Astrocyte (in vitro differentiated cells and primary cell): ENCODE results near the gene RHOBTB1. TPM values are rescaled to one million over a fixed set of nuclear protein-coding genes. Genes with fewer than 3 reads are reported as not detected.
A peak's percentile ranks its signal among the peaks of the same experiment; 100 is the strongest.

Experiments used
- DNase-seq: peaks from one replicate; pipeline ENCODE4 v3.0.0-alpha.2; 2010; ENCODE audit warnings: low read depth
- FAIRE-seq: peaks from 2 replicates; lab custom pipeline; 2011; peaks lifted over from hg19 to GRCh38; lab: Jason Lieb, UNC
- H2AFZ ChIP-seq: 2 replicates; pipeline ENCODE4 v1.6.0; 2012; ENCODE audit warnings: low read depth, low read length, inconsistent platforms
- H3K27ac ChIP-seq: 2 replicates; pipeline ENCODE4 v1.5.1; 2011; ENCODE audit warnings: low read depth, low read length, inconsistent platforms
- H3K27me3 ChIP-seq: 2 replicates; pipeline ENCODE4 v1.6.0; 2011; ENCODE audit warnings: low read length, inconsistent platforms; ENCODE audit not compliant: insufficient read depth
- H3K36me3 ChIP-seq: 2 replicates; pipeline ENCODE4 v1.5.1; 2011; ENCODE audit warnings: low read length, inconsistent platforms; ENCODE audit not compliant: insufficient read depth
- H3K4me1 ChIP-seq: 2 replicates; pipeline ENCODE4 v1.5.1; 2011; ENCODE audit warnings: low read length, inconsistent platforms; ENCODE audit not compliant: insufficient read depth
- H3K4me2 ChIP-seq: 2 replicates; pipeline ENCODE4 v1.6.0; 2012; ENCODE audit warnings: low read length, inconsistent platforms
- H3K4me3 ChIP-seq: 2 replicates; pipeline ENCODE4 v1.5.1; 2011; ENCODE audit warnings: low read depth, mild to moderate bottlenecking, low read length, inconsistent platforms; ENCODE audit not compliant: insufficient read depth
- H3K79me2 ChIP-seq: 2 replicates; pipeline ENCODE4 v1.6.0; 2012; ENCODE audit warnings: mild to moderate bottlenecking, low read length, inconsistent platforms; ENCODE audit not compliant: insufficient read depth
- H3K9ac ChIP-seq: 2 replicates; pipeline ENCODE4 v1.6.0; 2012; ENCODE audit warnings: mild to moderate bottlenecking, low read length, inconsistent platforms
- H3K9me3 ChIP-seq: 2 replicates; pipeline ENCODE4 v1.5.1; 2012; ENCODE audit warnings: low read depth, mild to moderate bottlenecking, low read length, inconsistent platforms; ENCODE audit not compliant: insufficient read depth
- H4K20me1 ChIP-seq: 2 replicates; pipeline ENCODE4 v1.6.0; 2012; ENCODE audit warnings: low read length, inconsistent platforms; ENCODE audit not compliant: insufficient read depth
- H3K27ac Mint-ChIP-seq: one replicate; pipeline ENCODE4 v1.8.0; 2021; ENCODE audit warnings: mild to moderate bottlenecking, mixed read lengths; ENCODE audit not compliant: unreplicated experiment
- H3K27me3 Mint-ChIP-seq: one replicate; pipeline ENCODE4 v1.8.0; 2021; ENCODE audit warnings: low read depth, mixed read lengths; ENCODE audit not compliant: unreplicated experiment
- H3K36me3 Mint-ChIP-seq: one replicate; pipeline ENCODE4 v1.8.0; 2021; ENCODE audit warnings: low read depth, mixed read lengths; ENCODE audit not compliant: unreplicated experiment
- H3K4me1 Mint-ChIP-seq: one replicate; pipeline ENCODE4 v1.8.0; 2021; ENCODE audit warnings: low read depth, mixed read lengths; ENCODE audit not compliant: unreplicated experiment
- H3K4me3 Mint-ChIP-seq: one replicate; pipeline ENCODE4 v1.8.0; 2021; ENCODE audit warnings: mild to moderate bottlenecking, moderate library complexity, mixed read lengths; ENCODE audit not compliant: unreplicated experiment
- H3K9me3 Mint-ChIP-seq: one replicate; pipeline ENCODE4 v1.8.0; 2021; ENCODE audit warnings: mild to moderate bottlenecking, mixed read lengths; ENCODE audit not compliant: unreplicated experiment
- EZH2 ChIP-seq: IDR thresholded peaks from 2 replicates; pipeline ENCODE4 v1.6.1; 2012; ENCODE audit warnings: mild to moderate bottlenecking, low read length, inconsistent platforms; ENCODE audit not compliant: insufficient read depth
- total RNA-seq: library from RNA; stranded (reverse); gene quantifications from 2 replicates; pipeline ENCODE4 v1.2.1, GENCODE V29; 2021
- TF ChIP-seq, protein P1 (sequence below): IDR thresholded peaks from 2 replicates; pipeline ENCODE4 v1.5.1; 2011; ENCODE audit warnings: low read depth, mild to moderate bottlenecking, inconsistent platforms, low read length, moderate library complexity; ENCODE audit not compliant: insufficient read depth

The RHOBTB1 gene
- total RNA-seq, 1 donor from 2014 or later = 46.5 TPM

DNA sequence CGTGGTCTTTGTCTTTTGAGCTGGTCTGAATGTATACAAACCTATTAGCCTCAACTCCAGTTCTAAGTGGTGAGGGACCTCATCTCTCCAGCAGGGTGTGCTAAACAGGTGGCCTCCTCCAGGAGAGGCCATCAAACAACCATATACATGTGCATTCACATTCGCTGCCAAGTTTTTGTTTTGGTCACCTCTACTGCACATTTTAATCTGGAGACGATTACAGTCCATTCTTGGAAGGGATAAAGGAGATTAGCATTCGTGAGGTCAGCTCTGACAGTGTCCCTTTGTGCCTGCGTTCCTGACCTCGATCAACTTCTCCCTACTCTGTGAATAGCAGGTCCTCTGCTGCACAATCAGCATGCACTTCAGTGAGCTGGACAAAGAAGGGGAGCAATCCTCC is 60.8 kb downstream of the RHOBTB1 start:
- Mint-ChIP-seq H3K4me3 (no peak overlapping the region), H3K9me3 (no peaks in the 10 kb centered on the region), H3K4me1 (peaks cover 3% of the 10 kb centered on the region), H3K27me3 (no peaks in the 10 kb centered on the region), H3K27ac (no peak overlapping the region), H3K36me3 (peaks cover 41% of the 10 kb centered on the region)
- no peak overlapping the region for H3K27ac ChIP-seq
- H4K20me1 ChIP-seq = no peaks in the 10 kb centered on the region
- no peak overlapping the region for H3K4me2 ChIP-seq
- peaks cover 5% of the 10 kb centered on the region for H3K36me3 ChIP-seq
- H3K9ac ChIP-seq = no peak overlapping the region
- no peak overlapping the region for H2AFZ ChIP-seq
- peak; percentile 10 for DNase-seq
- H3K27me3 ChIP-seq = no peaks in the 10 kb centered on the region
- H3K79me2 ChIP-seq = no peaks in the 10 kb centered on the region
- H3K4me1 ChIP-seq = no peaks in the 10 kb centered on the region
- H3K4me3 ChIP-seq = no peak overlapping the region
- TF ChIP-seq EZH2 = no peak
- TF ChIP-seq, protein P1, sequence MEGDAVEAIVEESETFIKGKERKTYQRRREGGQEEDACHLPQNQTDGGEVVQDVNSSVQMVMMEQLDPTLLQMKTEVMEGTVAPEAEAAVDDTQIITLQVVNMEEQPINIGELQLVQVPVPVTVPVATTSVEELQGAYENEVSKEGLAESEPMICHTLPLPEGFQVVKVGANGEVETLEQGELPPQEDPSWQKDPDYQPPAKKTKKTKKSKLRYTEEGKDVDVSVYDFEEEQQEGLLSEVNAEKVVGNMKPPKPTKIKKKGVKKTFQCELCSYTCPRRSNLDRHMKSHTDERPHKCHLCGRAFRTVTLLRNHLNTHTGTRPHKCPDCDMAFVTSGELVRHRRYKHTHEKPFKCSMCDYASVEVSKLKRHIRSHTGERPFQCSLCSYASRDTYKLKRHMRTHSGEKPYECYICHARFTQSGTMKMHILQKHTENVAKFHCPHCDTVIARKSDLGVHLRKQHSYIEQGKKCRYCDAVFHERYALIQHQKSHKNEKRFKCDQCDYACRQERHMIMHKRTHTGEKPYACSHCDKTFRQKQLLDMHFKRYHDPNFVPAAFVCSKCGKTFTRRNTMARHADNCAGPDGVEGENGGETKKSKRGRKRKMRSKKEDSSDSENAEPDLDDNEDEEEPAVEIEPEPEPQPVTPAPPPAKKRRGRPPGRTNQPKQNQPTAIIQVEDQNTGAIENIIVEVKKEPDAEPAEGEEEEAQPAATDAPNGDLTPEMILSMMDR = peak; percentile 51
- H3K9me3 ChIP-seq = no peaks in the 10 kb centered on the region
- FAIRE-seq = no peak

DNA sequence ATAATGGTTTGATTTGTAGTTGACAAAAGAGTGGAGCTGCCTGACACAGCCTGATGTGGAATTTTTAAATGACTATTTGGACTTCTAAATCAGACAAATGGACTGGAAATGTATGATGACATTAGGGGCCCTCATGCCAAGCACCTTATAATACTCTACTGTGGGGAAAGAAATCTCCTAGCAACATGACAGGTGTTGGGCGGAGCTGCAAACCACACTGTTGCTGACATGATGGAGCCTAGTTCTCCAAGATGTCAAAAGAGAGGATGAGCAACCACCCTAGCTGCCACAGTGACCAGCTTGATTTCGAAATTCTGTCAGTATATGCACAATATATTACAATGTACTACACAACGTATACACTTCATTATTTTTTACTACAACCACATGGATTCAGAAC is 65.8 kb downstream of the RHOBTB1 start:
- Histone ChIP-seq H3K79me2 (no peaks in the 10 kb centered on the region), H3K27ac (no peak overlapping the region), H4K20me1 (no peaks in the 10 kb centered on the region), H3K27me3 (no peaks in the 10 kb centered on the region), H3K4me1 (no peaks in the 10 kb centered on the region), H3K9ac (no peak overlapping the region), H2AFZ (no peak overlapping the region), H3K36me3 (peaks cover 3% of the 10 kb centered on the region), H3K4me2 (no peak overlapping the region), H3K4me3 (no peak overlapping the region), H3K9me3 (no peaks in the 10 kb centered on the region)
- FAIRE-seq (no peak), DNase-seq (no peak)
- Mint-ChIP-seq H3K4me3 (no peak overlapping the region), H3K27ac (no peak overlapping the region), H3K9me3 (no peaks in the 10 kb centered on the region), H3K4me1 (no peaks in the 10 kb centered on the region), H3K36me3 (peaks cover 36% of the 10 kb centered on the region), H3K27me3 (no peaks in the 10 kb centered on the region)
- TF ChIP-seq, protein P1 = no peak
- no peak for TF ChIP-seq EZH2

DNA sequence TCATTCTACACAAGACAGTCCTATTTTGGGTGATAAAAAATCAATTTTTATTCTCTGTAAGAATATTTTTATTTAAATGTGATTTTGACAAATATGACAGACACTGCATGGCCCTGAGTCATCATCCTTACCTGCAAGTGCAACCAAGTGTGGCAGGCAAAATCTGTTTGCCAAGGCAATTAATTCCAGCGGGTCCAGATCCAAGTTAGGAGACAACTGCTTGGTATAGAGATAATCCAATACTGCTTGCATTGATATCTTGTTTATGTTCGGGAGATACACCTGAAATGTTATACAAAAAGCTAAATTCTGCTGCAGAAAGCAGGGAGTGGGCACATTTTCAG is 66.2 kb downstream of the RHOBTB1 start:
- Histone ChIP-seq H3K36me3 (peaks cover 3% of the 10 kb centered on the region), H3K4me3 (no peak overlapping the region), H2AFZ (no peak overlapping the region), H3K27ac (no peak overlapping the region), H3K4me2 (no peak overlapping the region), H3K9ac (no peak overlapping the region), H3K4me1 (no peaks in the 10 kb centered on the region), H3K27me3 (no peaks in the 10 kb centered on the region), H4K20me1 (no peaks in the 10 kb centered on the region), H3K79me2 (no peaks in the 10 kb centered on the region), H3K9me3 (no peaks in the 10 kb centered on the region)
- H3K4me3 Mint-ChIP-seq = no peak overlapping the region
- H3K4me1 Mint-ChIP-seq = no peaks in the 10 kb centered on the region
- no peaks in the 10 kb centered on the region for H3K27me3 Mint-ChIP-seq
- no peaks in the 10 kb centered on the region for H3K9me3 Mint-ChIP-seq
- FAIRE-seq (no peak), DNase-seq (no peak)
- TF ChIP-seq, protein P1 = no peak
- TF ChIP-seq EZH2 = no peak
- H3K36me3 Mint-ChIP-seq = peaks cover 34% of the 10 kb centered on the region
- no peak overlapping the region for H3K27ac Mint-ChIP-seq
